ENCODE data around the gene AEBP1. TPM values are rescaled to one million over a fixed set of nuclear protein-coding genes. Genes with fewer than 3 reads are reported as not detected.

The AEBP1 gene
- total and polyA plus RNA-seq, 9 of the 15 experiments (the other 6 are each of a cell fraction or from before 2014, with no cell fraction given) = 0.03 to 0.78 (median 0.30) TPM; not detected in 2

DNA sequence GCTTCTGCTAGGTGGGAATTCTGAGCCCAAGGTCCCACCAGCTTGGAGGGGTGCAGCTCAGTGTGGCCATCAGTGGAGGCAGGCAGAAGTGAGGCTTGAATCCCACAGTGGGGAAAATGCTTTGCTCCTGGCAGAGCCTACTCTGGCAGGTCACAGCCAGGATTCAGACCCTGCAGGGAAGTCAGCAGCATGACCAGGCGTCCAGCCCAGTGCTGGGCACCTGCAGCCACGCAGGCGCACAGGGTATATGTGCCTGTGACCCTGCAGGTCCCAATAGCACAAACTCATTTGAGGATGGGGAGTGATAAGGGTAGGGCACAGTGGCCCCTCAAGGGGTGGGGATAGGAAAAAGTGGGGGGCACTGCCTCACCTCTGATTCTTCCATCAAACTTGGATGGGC, 8.4 kb upstream of the AEBP1 start (continued):
- TF ChIP-seq MCM7 (IDR thresholded peaks at IDR 0.05) = no peak
- TF ChIP-seq ZNF143 (CRISPR knock-in tag; IDR thresholded peaks at IDR 0.05) = no peak
- TF ChIP-seq, protein P1, sequence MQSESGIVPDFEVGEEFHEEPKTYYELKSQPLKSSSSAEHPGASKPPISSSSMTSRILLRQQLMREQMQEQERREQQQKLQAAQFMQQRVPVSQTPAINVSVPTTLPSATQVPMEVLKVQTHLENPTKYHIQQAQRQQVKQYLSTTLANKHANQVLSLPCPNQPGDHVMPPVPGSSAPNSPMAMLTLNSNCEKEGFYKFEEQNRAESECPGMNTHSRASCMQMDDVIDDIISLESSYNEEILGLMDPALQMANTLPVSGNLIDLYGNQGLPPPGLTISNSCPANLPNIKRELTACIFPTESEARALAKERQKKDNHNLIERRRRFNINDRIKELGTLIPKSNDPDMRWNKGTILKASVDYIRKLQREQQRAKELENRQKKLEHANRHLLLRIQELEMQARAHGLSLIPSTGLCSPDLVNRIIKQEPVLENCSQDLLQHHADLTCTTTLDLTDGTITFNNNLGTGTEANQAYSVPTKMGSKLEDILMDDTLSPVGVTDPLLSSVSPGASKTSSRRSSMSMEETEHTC (IDR thresholded peaks at IDR 0.05) = no peak
- TF ChIP-seq KDM4B (IDR thresholded peaks at IDR 0.05; ENCODE audit: borderline replicate concordance in 2 of 2, low read depth in 1 of 2) = no peak

DNA sequence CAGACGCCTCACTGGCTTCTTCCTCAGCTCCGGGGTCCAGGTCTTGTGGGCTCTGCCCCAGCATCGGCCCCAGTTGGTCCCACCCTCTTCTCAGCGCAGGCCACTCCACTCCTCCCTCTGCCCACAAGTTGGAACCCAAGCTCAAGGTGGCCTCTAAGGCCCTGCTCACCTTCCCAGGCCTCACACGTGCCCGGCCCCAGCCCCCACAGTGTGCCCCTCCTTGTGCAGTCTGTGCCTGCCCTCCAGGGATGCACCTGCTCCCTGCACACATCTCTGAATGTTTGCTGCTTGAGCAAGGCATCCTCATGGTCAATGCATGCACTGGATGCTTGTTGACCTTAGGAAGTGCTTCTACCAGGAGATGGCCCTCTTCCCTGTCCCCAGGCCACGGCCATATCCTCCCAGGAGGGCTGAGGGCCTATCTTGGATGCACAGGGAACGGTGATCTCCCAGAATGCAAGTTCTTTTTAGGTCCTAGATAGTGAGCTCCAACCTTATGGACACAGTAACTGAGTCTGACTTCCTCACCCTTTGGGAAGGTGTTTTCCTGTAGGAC, 7.7 kb upstream of the AEBP1 start:
- Histone ChIP-seq H3K27ac (ENCODE audit: extremely low read depth, low read depth, low read length) (no peak overlapping the region), H4K20me1 (replicated peaks; ENCODE audit: control insufficient read depth, insufficient read depth, low read length) (no peaks in the 10 kb centered on the region), H3K36me3 (ENCODE audit: control insufficient read depth, insufficient read depth, low read length) (no peaks in the 10 kb centered on the region), H3K4me3 (no peak overlapping the region), H3K9me3 (replicated peaks; ENCODE audit: control insufficient read depth, insufficient read depth, low read depth, low read length) (no peaks in the 10 kb centered on the region), H3K79me2 (ENCODE audit: control insufficient read depth, insufficient read depth, low read length) (no peaks in the 10 kb centered on the region), H3K27me3 (ENCODE audit: control insufficient read depth in 2 of 2, insufficient read depth in 2 of 2, low read length in 2 of 2) (peaks cover 0 to 5% of the 10 kb centered on the region in 2 experiments; a peak in 1 of 5 replicates), H2AFZ (ENCODE audit: low read depth, low read length) (no peak overlapping the region), H3K9ac (ENCODE audit: insufficient read depth in 1 of 2, low read depth in 2 of 2, low read length in 2 of 2) (peak overlapping the region in 1 of 2 experiments; percentile 50; a peak in 1 of 4 replicates), H3K4me2 (ENCODE audit: insufficient read depth, low read length) (no peak overlapping the region), H3K9me1 (ENCODE audit: control insufficient read depth, insufficient read depth, low read length) (no peaks in the 10 kb centered on the region), H3K4me1 (replicated peaks in 1 of 2; ENCODE audit: control insufficient read depth in 2 of 2, insufficient read depth in 2 of 2, low read length in 2 of 2) (peaks cover 0 to 11% of the 10 kb centered on the region in 2 experiments; a peak in 3 of 5 replicates)
- in situ Hi-C loops (cut with MboI) = no loop called here
- TF ChIP-seq, protein P2, sequence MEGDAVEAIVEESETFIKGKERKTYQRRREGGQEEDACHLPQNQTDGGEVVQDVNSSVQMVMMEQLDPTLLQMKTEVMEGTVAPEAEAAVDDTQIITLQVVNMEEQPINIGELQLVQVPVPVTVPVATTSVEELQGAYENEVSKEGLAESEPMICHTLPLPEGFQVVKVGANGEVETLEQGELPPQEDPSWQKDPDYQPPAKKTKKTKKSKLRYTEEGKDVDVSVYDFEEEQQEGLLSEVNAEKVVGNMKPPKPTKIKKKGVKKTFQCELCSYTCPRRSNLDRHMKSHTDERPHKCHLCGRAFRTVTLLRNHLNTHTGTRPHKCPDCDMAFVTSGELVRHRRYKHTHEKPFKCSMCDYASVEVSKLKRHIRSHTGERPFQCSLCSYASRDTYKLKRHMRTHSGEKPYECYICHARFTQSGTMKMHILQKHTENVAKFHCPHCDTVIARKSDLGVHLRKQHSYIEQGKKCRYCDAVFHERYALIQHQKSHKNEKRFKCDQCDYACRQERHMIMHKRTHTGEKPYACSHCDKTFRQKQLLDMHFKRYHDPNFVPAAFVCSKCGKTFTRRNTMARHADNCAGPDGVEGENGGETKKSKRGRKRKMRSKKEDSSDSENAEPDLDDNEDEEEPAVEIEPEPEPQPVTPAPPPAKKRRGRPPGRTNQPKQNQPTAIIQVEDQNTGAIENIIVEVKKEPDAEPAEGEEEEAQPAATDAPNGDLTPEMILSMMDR (IDR thresholded peaks at IDR 0.05 in 2 of 3, conservative IDR thresholded peaks at IDR 0.05 in 1 of 3; ENCODE audit: insufficient read depth in 2 of 3, low read depth in 1 of 3, low read length in 3 of 3) = 0 out of 6 replicates have a peak, but pooled peaks of 1 of the 3 experiments have one; percentile 10
- TF ChIP-seq CTBP1 (IDR thresholded peaks at IDR 0.05; ENCODE audit: borderline replicate concordance) = 0 out of 2 replicates have a peak, but pooled peaks have one; percentile 21
- TF ChIP-seq IRF2 (CRISPR knock-in tag; IDR thresholded peaks at IDR 0.05) = no peak
- TF ChIP-seq NR2C1 (IDR thresholded peaks at IDR 0.05) = 0 out of 2 replicates have a peak, but pooled peaks have one; percentile 14
- TF ChIP-seq NR2C1 (tag; IDR thresholded peaks at IDR 0.05) = no peak
- peak; percentile 50 for ATAC-seq
- WGBS (ENCODE audit: insufficient coverage, low coverage, missing lambda C conversion rate) = 15% methylated on average over 7 of the region's 8 CpGs
- no TSS peak for BruUV-seq (replicated peaks)
- CTCF ChIA-PET (ENCODE audit: low intra/inter-chr PET ratio) = no interaction called here
- DNase-seq (ENCODE audit: extremely low read depth in 1 of 4, low spot score in 3 of 4) = no peak
- intact Hi-C loops (cut with micrococcal nuclease) = no loop called here
- POLR2A ChIA-PET = interaction anchor here (0.6 to 3.2 kb wide), 2 partner anchors 18 to 138 kb away, joined by 3 to 13 read pairs; no protein-coding TSS in a partner anchor
- FAIRE-seq = no peak
